Measurements from ENCODE around the gene MBLAC1. TPM values are rescaled to one million over a fixed set of nuclear protein-coding genes. Genes with fewer than 3 reads are reported as not detected.
"Not testable (repeated sequence)": the region's sequence is repeated elsewhere in the genome, so short reads cannot be mapped to it uniquely, and the experiment has no call there.

Gene MBLAC1
- total RNA-seq, 1 experiment from 2014 or later, result 1.6 TPM

GRCh38 chr7:100120733-100121036, 6.1 kb upstream of the MBLAC1 start:
- DNase-seq (ENCODE audit: low read depth), result no peak

DNA sequence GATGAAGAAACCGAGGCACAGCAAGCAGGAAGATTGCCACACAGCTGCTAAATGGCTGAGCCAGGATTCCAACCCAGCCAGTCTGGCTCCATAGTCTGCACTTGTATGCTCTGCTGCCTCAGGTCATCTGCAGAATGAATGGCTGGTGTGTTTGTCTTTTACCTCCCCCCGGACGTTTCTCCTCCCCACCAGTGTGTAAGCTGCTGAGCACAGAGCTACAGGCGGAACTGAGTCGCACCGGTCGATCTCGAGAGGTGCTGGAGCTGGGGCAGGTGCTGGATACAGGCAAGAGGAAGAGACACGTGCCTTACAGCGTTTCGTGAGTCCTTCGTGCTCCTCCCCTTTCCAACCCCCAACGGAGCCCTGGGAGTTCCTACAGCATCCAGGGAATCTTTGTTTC, 4.7 kb upstream of the MBLAC1 start:
- DNase-seq (ENCODE audit: low read depth), result no peak

DNA sequence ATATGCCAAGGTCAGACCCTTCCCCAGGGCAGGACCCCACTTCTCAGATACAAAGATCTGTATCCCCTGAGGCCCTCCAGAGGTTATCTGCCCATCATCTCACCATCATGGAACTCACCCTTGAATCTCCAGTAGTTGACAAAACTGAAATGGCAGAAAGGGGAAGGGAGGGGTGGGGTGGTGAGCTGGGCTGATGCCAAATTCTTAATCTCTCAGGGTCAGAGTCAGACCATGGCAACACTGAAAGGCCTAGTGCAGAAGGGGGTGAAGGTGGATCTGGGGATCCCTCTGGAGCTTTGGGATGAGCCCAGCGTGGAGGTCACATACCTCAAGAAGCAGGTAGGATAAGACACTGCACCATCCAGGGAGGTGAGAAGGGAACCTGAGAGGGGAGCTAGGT, 4.2 kb upstream of the MBLAC1 start:
- no peak for DNase-seq (ENCODE audit: low read depth)

- no peak for DNase-seq (ENCODE audit: low read depth)
Observed at GRCh38 chr7:100124301-100125230, 2.2 kb upstream of the MBLAC1 start.

DNA sequence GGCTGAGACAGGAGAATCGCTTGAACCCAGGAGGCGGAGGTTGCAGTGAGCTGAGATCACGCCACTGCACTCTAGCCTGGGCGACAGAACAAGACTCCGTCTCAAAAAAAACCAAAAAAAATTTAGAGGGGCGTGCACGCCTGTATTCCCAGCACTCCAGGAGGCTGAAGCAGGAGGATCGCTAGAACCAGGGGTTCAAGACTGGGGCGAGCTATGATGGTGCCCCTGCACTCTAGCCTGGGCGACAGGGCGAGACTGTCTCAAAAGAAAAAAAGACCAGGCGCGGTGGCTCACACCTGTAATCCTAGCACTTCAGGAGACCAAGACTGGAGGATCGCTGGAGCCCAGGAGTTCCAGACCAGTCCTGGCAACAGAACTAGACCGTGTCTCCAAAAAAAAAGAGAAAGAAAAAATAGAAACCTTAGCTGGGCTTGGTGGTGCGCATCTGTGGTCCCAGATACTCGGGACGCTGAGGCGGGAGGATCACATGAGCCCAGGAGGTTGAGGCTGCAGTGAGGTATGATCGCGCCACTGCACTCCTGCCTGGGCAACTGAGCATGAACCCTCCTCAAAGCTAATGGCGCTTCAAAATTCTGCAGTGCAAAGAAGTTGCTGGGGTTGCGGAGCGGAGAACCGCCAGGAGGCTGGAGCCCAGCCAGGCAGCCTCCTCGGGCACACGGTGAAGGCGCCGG, 382 bp upstream of the MBLAC1 start:
- no peak for DNase-seq (ENCODE audit: low read depth)

- DNase-seq (ENCODE audit: low read depth), result no peak
Observed at GRCh38 chr7:100127866-100128636, 1.3 kb downstream of the MBLAC1 start.

DNA sequence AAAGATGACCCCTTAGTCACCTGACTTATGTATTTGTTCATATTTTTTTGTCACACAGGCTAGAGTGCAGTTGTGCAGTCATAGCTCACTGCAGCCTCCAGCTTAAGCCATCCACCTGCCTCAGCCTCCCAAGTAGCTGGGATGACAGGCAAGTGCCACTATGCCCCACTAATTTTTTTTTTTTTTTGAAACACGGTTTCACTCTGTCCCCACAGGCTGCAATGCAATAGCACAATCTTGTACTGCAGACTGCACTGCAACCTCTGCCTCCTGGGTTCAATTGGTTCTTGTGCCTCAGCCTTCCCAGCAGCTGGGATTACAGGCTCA, 1.8 kb downstream of the MBLAC1 start:
- no peak for DNase-seq (ENCODE audit: low read depth)

GRCh38 chr7:100130220-100130607, 3.4 kb downstream of the MBLAC1 start:
- not testable (repeated sequence) for DNase-seq (ENCODE audit: low read depth)

DNA sequence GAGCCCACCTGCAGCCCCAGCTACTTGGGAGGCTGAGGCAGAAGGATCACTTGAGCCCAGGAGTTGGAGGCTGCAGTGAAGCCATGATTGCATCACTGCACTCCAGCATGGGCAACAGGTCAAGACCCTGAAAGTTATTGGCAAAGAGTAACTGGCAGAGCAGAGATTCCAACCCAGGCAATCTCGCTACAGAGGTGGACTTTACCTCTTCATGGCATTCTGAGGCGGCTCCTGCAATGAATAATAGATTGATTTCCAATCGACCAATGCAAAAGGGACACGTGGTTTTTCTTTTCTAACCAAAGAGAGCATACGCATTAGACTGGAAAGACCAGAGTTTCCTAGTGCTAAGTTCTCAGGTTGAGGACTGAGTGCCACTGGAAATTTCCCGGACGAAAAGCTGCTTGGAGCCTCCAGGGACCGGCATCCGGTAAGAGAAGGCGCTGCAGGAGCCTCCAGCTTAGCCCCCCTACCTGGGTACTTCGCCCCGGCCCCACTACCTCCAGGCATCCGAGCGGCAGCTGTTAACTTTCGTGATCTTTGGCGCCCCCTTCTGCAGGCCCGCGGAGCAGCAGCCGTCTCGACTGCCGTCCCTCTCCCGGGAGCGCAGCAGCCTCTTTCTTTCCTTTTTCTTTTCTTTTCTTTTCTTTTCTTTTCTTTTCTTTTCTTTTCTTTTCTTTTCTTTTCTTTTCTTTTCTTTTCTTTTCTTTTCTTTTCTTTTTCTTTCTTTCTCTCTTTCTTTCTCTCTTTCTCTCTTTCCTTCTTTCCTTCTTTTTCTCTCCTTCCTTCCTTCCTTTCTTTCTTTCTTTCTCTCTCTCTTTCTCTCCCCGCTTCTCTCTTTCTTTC, 4.1 kb downstream of the MBLAC1 start:
- peak; percentile 46 for DNase-seq (ENCODE audit: low read depth)

- DNase-seq (ENCODE audit: low read depth), result no peak
Observed at GRCh38 chr7:100132126-100132525, 5.4 kb downstream of the MBLAC1 start.

DNA sequence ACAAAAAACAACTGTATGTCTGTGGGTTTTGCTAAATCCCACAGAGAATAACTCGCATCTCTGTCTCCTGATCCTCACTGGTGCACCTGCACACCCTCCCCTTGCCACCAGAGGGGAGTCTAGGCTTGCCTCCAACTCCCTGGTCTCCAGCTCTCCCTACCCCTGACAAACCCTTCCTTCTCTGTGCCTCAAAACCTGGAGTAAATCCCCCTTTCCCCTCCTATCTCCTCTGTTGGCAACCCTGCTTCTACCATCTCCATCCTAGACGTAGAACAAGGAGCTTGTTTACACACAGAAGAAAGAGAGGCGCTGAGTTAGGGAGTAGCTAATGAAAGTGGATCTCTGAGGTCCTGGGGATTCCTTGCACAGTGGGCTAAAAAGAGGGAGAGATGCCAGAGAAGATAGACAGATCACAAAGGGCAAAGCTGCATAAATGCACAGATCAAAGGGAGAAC, 6.0 kb downstream of the MBLAC1 start:
- DNase-seq (ENCODE audit: low read depth), result peak; percentile 65

GRCh38 chr7:100137851-100138760, 11.3 kb downstream of the MBLAC1 start:
- DNase-seq (ENCODE audit: low read depth), result no peak

- DNase-seq (ENCODE audit: low read depth), result no peak
Observed at GRCh38 chr7:100141555-100141949, 14.8 kb downstream of the MBLAC1 start.

GRCh38 chr7:100142461-100142860, 15.7 kb downstream of the MBLAC1 start:
- DNase-seq (ENCODE audit: low read depth), result no peak

- DNase-seq (ENCODE audit: low read depth), result not testable (repeated sequence)
Observed at GRCh38 chr7:100146350-100146749, 19.6 kb downstream of the MBLAC1 start.

- no peak for DNase-seq (ENCODE audit: low read depth)
Observed at GRCh38 chr7:100147278-100147677, 20.5 kb downstream of the MBLAC1 start.

DNA sequence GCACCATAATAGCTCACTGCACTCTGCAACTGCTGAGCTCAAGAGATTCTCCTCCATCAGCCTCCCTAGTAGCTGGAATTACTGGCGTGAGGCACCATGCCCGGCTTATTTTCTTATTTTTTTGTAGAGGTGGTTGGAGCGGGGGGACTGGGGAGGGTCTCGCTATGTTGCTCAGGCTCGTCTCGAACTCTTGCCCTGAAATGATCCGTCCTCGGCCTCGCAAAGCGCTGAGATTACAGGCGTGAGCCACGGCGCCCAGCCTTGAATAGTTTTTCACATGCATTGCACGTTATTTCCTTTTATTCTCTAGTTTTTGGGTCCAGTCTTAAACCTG, 21.4 kb downstream of the MBLAC1 start:
- DNase-seq (ENCODE audit: low read depth), result no peak

- peak; percentile 99 for DNase-seq (ENCODE audit: low read depth)
Observed at GRCh38 chr7:100148559-100149328, 22.0 kb downstream of the MBLAC1 start, which contains the start of gene LAMTOR4. Gene LAMTOR4 (plus strand): TSS chr7:100148918. CDS start chr7:100148973, 55 bp downstream.

DNA sequence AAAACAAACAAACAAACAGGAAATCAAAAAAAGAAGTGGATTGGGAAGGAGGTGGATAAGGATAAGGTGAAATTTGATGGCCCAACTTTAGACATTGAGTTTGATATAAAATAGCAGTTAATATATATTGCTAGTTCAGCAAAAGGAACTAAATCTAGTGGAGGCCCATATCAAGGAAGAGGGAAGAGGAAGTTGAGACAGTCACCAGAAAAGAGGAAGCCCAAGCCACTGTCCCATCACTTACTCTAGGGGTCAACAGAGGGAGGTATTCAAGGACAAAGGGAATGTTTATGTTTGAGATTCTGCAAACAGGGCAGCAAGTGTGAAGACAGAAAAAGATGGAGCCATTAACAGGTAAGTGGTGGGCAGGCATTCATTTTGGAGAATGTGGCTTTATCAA, 25.6 kb downstream of the MBLAC1 start:
- no peak for DNase-seq (ENCODE audit: low read depth)

Data from HT1080 (cell line).